ENCODE measurements around the gene KANK4. TPM values are rescaled to one million over a fixed set of nuclear protein-coding genes. Genes with fewer than 3 reads are reported as not detected.

KANK4 gene
- total and polyA plus RNA-seq, 12 donors, result 0.12 to 1.1 (median 0.26) TPM; not detected in 2

DNA sequence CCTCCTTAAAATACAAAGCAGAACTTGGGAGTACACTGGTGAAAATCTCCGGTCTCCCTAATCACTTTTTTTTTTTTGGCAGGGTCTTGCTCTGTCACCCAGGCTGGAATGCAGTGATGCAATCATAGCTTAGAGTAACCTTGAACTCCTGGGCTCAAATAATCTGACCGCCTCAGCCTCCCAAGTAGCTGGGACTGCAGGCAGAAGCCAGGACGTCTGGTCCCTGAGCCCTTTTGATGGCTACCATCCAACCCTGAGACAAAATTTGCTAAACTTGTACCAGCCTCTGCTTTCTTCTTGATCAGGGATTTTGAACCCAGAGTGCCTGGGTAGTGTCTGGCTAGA, 120.5 kb downstream of the KANK4 start:
- TF ChIP-seq, protein P1, sequence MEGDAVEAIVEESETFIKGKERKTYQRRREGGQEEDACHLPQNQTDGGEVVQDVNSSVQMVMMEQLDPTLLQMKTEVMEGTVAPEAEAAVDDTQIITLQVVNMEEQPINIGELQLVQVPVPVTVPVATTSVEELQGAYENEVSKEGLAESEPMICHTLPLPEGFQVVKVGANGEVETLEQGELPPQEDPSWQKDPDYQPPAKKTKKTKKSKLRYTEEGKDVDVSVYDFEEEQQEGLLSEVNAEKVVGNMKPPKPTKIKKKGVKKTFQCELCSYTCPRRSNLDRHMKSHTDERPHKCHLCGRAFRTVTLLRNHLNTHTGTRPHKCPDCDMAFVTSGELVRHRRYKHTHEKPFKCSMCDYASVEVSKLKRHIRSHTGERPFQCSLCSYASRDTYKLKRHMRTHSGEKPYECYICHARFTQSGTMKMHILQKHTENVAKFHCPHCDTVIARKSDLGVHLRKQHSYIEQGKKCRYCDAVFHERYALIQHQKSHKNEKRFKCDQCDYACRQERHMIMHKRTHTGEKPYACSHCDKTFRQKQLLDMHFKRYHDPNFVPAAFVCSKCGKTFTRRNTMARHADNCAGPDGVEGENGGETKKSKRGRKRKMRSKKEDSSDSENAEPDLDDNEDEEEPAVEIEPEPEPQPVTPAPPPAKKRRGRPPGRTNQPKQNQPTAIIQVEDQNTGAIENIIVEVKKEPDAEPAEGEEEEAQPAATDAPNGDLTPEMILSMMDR (IDR thresholded peaks at IDR 0.05), result no peak
- TF ChIP-seq POLR2A (IDR thresholded peaks at IDR 0.05), result no peak
- peaks cover 15% of the 10 kb centered on the region for H3K27me3 ChIP-seq
- WGBS, 4 donors, result 3 to 15% (median 12%) methylated on average over 3 of the region's 3 CpGs

DNA sequence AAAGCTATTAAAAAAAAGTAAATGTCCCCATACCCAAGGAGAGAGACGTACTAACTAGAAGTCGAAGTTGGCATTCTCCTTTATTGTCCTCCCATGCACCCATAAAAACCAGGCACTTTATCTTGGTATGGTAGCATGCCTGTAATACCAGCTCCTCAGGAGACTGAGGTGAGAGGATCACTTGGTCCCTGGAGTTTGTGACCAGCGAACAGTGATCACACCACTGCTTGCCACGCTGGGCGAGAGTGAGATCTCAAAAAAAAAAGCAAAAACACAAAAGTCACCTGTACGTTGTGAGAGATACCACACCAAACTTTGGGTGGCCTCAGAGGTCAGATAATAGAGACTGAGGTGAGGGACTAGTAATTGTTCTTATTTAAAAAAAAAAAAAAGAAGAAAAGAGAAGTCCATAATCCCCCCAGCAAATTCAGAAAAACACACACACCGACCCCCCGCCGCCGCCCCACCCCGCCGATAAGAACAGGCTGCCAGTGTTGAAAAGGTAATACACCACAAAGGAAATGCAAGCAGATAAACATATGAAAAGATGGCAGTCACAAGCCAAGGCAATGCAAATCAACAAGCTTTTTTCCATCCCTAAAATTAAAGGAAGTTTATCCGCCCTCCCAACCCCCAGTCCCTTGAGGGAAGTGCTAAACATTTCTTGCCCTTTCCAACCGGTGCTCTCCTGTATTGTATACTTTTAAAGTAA, 121.0 kb downstream of the KANK4 start:
- H3K4me1 ChIP-seq (replicated peaks in 1 of 2), result peaks cover 0 to 7% of the 10 kb centered on the region in 2 donors
- peaks cover 15% of the 10 kb centered on the region for H3K27me3 ChIP-seq
- intact Hi-C loops (cut with DNase I), result no loop called here
- WGBS, 4 donors, result 51 to 56% (median 54%) methylated on average over 14 of the region's 14 CpGs
- no peak overlapping the region for H3K4me3 ChIP-seq
- no peaks in the 10 kb centered on the region for H3K36me3 ChIP-seq (replicated peaks in 1 of 2)
- TF ChIP-seq, protein P1 (IDR thresholded peaks at IDR 0.05), result no peak
- no peak for TF ChIP-seq POLR2A (IDR thresholded peaks at IDR 0.05)
- no peaks in the 10 kb centered on the region for H3K9me3 ChIP-seq (replicated peaks in 1 of 3)
- DNase-seq, result no peak
- H3K27ac ChIP-seq, result no peak overlapping the region

More for the DNA sequence above, 120.5 kb downstream of the KANK4 start:
- no peaks in the 10 kb centered on the region for H3K36me3 ChIP-seq (replicated peaks in 1 of 2)
- H3K4me1 ChIP-seq (replicated peaks in 1 of 2), result peaks cover 0 to 7% of the 10 kb centered on the region in 2 donors
- no peak overlapping the region for H3K27ac ChIP-seq
- DNase-seq, result peak; percentile 30 to 84 (median 83)
- no peak overlapping the region for H3K4me3 ChIP-seq
- intact Hi-C loops (cut with DNase I), result no loop called here
- no peaks in the 10 kb centered on the region for H3K9me3 ChIP-seq (replicated peaks in 1 of 3)

DNA sequence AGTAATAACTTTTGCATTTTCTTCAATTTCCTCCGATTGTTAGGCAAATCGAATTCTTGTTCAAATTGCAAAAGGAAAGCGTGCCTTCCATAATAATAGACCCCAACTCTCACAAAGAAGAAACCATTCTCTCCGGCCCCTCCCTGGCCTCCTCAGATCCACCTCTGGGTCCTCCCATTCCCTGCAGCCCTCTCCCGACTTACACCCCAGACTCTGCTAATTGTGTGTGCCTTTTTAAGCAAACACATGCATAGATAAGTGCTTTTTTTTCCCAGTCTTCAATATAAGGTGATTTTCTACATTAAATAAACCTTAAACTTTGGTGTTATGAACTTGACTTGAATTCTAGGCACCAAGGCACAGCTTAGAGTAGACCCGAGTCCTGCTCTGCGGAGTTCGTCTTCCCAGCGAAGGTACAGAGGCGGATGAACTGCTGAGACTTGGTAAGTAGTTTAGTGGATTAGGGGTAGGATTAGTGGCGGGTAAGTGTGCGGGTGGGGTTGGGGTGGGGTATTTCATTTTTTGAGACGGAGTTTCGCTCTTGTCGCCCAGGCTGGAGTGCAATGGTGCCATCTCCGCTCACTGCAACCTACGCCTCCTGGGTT, 123.0 kb downstream of the KANK4 start:
- H3K36me3 ChIP-seq (replicated peaks in 1 of 2), result no peaks in the 10 kb centered on the region

More for the DNA sequence above, 123.0 kb downstream of the KANK4 start:
- no peak overlapping the region for H3K27ac ChIP-seq
- H3K4me3 ChIP-seq, result no peak overlapping the region
- no peaks in the 10 kb centered on the region for H3K9me3 ChIP-seq (replicated peaks in 1 of 3)
- intact Hi-C loops (cut with DNase I), result no loop called here
- peaks cover 15% of the 10 kb centered on the region for H3K27me3 ChIP-seq
- H3K4me1 ChIP-seq (replicated peaks in 1 of 2), result peaks cover 0 to 7% of the 10 kb centered on the region in 2 donors
- TF ChIP-seq POLR2A (IDR thresholded peaks at IDR 0.05), result no peak
- TF ChIP-seq, protein P1 (IDR thresholded peaks at IDR 0.05), result no peak
- 74 to 81% (median 80%) methylated on average over 16 to 17 of the region's 17 CpGs for WGBS, 4 donors
- no peak for DNase-seq

Data from adrenal gland (tissue), 12 donors.